ENCODE data around the gene LOC128125822.
"Not testable (repeated sequence)": the region's sequence is repeated elsewhere in the genome, so short reads cannot be mapped to it uniquely, and the experiment has no call there.

The LOC128125822 gene

GRCh38 chr6:63572044-63572746, at the start of gene LOC128125822, which contains the start of gene PTP4A1:
LOC128125822 (plus strand) TSS chr6:63572480.
PTP4A1 (plus strand) TSS chr6:63572480; CDS start chr6:63576881, 4,401 bp downstream.
- peak; percentile 97 for DNase-seq

DNA sequence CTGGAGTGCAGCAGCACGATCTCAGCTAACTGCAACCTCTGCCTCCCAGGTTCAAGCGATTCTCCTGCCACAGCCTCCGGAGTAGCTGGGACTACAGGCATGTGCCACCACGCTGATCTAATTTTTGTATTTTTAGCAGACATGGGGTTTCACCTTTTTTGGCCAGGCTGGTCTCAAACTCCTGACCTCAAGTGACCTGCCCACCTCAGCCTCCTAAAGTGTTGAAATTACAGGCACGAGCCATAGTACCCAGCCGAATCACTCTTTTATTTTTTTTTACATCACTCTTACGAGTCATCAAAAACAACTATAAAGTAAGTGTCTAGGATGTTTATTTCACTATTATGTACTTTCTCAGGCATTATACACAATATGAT, 49.4 kb upstream of the LOC128125822 start:
- not testable (repeated sequence) for DNase-seq

GRCh38 chr6:63523630-63524029, 48.6 kb upstream of the LOC128125822 start:
- no peak for DNase-seq

- no peak for DNase-seq
Observed at GRCh38 chr6:63525186-63525878, 46.9 kb upstream of the LOC128125822 start.

- no peak for DNase-seq
Observed at GRCh38 chr6:63526931-63527330, 45.3 kb upstream of the LOC128125822 start.

DNA sequence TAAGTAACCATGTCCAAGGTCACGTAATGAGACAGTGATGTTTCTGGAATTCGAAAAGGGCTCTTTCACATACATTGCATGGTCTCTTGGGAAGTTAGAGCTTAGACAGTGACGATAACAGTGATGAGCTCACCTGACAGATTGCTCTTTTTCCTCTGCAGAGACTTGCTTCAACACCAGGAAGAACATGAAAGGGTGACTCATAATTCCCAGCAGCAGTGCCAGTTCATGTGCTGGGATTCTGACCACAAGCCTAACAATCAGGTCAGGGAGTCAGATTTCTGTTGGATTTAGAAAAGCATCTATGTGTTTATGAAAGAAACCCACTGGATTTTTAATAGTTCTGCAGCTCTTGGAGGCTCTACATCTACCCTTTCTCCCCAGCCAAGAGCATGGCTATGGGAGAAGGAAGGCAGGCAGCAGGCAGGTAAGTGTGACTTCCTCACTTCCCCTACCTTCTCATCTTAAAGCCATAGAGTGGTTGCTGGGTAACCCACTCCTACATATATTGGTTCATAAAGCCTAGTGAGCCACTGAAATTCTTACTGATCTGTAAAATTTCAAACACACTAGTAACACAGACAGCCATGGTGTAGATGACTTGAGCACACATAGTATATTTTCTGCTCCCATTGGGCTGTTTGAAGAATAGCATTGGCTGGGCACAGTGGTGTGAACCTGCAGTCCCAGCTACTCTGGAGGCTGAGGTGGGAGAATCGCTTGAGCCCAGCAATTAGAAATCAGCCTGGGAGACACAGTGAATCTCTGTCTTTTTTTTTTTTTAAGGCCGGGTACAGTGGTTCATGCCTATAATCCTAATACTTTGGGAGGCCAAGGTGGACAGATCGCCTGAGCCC, 44.4 kb upstream of the LOC128125822 start:
- no peak for DNase-seq

GRCh38 chr6:63529498-63529897, 42.8 kb upstream of the LOC128125822 start:
- DNase-seq: no peak

GRCh38 chr6:63530182-63530581, 42.1 kb upstream of the LOC128125822 start:
- no peak for DNase-seq

GRCh38 chr6:63530991-63531390, 41.3 kb upstream of the LOC128125822 start:
- DNase-seq: no peak

GRCh38 chr6:63533026-63533425, 39.3 kb upstream of the LOC128125822 start:
- no peak for DNase-seq

GRCh38 chr6:63533952-63534351, 38.3 kb upstream of the LOC128125822 start:
- DNase-seq: no peak

DNA sequence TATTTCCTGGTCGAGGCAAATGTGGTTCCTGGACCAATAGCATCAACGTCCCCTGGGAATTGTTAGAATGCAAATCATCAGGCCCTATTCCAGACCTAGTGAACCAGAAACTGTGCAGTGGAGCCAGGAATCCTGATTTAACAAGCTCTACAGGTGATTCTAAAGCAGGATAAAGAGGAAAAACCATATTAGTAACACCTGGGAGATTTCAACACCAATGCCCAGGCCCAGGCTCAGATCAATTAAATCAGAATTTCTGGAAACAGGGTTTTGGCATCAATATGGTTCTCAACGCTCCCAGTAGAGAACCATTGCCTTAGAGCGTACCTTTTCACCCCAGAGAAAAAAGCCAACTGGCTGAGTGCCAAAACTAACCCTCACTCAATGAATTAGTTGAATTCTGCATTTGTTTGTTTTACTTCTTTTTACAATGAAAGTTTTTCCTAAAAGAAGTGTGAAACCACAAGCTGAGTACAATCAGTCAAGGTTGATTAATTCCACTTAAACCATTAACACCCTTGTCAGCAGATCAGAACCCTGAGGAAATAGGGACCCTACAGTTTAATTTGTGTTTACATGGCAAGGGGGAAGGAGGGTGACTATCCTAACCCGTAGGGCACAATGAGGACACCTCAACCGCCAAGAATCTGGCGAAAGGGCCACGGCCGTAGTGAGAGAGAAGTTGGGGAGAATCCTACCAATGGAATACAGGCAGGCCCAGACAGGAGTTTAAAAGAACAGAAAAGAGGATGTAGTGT, 34.9 kb upstream of the LOC128125822 start:
- peak in 1 of 2 experiments; percentile 16 for DNase-seq

GRCh38 chr6:63537959-63538300, 34.4 kb upstream of the LOC128125822 start:
- no peak for DNase-seq

DNA sequence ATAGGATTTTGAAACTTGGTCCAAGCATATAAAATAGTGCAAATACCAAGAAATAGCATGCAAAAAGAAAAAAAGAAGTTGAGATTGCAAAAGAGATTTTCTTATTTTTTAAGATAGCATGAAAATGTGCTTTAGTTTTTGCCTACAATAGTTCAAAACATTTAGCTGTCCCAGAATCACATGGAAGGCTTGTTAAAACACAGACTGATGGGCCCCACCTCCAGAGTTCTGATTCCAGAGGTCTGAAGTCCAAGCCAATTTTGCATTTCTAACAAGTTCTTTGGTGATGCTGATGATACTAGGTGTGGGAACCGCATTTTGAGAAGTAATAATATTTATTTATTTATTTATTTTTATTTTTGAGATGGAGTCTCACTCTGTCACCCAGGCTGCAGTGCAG, 33.7 kb upstream of the LOC128125822 start:
- DNase-seq: no peak

- no peak for DNase-seq
Observed at GRCh38 chr6:63543001-63543400, 29.3 kb upstream of the LOC128125822 start.

GRCh38 chr6:63543982-63544381, 28.3 kb upstream of the LOC128125822 start:
- DNase-seq: no peak

DNA sequence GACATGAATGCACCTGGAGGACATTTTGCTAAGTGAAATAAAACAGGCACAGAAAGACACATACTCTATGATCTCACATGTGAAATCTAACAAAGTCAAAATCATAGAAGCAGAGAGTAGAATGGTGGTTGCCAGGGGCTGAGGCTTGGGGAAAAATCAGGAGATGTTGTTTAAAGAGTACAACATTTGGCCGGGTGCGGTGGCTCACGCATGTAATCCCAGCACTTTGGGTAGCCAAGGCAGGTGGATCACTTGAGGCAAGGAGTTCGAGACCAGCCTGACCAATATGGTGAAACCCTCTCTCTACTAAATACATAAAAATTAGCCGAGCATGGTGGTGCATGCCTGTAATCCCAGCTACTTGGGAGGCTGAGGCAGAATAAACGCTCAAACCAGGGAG, 26.0 kb upstream of the LOC128125822 start:
- DNase-seq: no peak

DNA sequence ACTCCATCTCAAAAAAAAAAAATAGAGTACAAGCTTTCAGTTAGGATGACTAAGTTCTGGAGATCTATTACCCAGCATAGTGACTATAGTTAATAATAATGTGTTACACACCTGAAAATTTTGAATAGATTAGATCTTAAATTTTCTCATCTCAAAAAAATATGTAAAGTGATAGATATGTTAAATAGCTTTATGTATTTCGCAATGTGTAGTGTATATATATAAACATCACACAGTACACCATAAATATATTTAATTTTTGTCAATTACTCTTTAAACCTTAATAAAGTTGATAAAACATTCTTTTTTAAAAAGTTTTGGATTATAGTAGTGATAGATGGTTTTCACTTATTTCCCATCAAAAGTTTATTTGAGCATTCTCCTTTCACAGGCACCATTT, 25.6 kb upstream of the LOC128125822 start:
- DNase-seq: no peak

DNA sequence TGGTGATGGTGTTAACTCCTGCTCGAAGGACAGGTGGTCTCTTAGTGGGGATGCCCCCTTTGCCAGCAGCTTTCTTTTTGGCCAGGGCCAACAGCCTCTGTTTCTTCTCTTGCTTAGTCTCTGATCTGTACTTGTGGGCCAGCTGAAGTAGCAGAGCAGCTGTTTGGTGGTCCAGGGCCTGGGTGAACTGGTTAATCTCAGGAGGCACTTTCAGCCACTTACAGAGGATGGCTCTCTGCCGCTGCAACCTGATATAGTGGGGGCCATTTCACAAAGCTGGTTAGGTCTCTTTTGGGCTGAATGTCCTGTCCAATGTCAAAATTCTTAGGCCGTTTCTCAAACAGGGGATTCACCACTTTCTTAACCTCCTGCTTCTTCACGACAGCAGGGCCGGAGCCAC, 23.2 kb upstream of the LOC128125822 start:
- DNase-seq: no peak

- DNase-seq: no peak
Observed at GRCh38 chr6:63553208-63553607, 19.1 kb upstream of the LOC128125822 start.

DNA sequence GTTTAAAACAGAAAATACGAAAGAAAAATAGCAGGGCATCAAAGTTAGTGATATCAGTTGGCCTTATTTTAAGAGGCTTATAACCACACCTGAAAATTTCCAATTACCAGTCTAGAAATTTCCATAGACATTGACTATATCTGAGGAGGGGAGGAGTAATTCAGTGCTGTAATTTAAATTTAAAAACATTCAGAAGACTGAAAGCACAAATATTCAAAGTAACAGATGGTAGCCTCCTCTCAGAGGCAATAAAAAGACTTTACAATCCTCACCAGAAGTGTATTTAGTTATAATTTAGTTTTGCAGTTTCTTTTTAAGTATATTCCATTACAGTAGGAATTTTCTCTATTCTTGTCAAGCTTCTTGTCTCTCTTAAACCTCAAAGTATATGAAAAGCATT, 18.4 kb upstream of the LOC128125822 start:
- DNase-seq: no peak

GRCh38 chr6:63554782-63555181, 17.5 kb upstream of the LOC128125822 start:
- no peak for DNase-seq

GRCh38 chr6:63556369-63556768, 15.9 kb upstream of the LOC128125822 start:
- no peak for DNase-seq

Data from NCI-H2081 (cell line).